Loucy (cell line): ENCODE data around the gene FPGS.
"Not testable (repeated sequence)": the region's sequence is repeated elsewhere in the genome, so short reads cannot be mapped to it uniquely, and the experiment has no call there.

Experiments
- H2AFZ ChIP-seq: fragments of 200-600 bp; sonication (generic); 2 replicates; pipeline ENCODE4 v1.6.0; 2016; ENCODE audit warnings: antibody characterized with exemption, mild to moderate bottlenecking, low read length, moderate library complexity
- H3F3A ChIP-seq: fragments of 200-600 bp; 2 replicates; pipeline ENCODE4 v1.6.0; 2016; ENCODE audit warnings: antibody characterized with exemption, low read depth, mild to moderate bottlenecking
- H3K27me3 ChIP-seq: fragments of 200-600 bp; sonication (generic); 2 replicates; pipeline ENCODE4 v1.6.1; 2014; ENCODE audit warnings: low read length, mild to moderate bottlenecking; ENCODE audit not compliant: insufficient read depth, poor library complexity, severe bottlenecking
- H3K36me3 ChIP-seq: fragments of 200-600 bp; sonication (generic); 2 replicates; pipeline ENCODE4 v1.6.1; 2016; ENCODE audit warnings: low read length; ENCODE audit not compliant: insufficient read depth
- H3K4me1 ChIP-seq: fragments of 200-600 bp; sonication (generic); 2 replicates; pipeline ENCODE4 v1.5.1; 2014; ENCODE audit warnings: low read length, mild to moderate bottlenecking; ENCODE audit not compliant: insufficient read depth, poor library complexity, severe bottlenecking
- H3K4me2 ChIP-seq: fragments of 200-600 bp; sonication (generic); 2 replicates; pipeline ENCODE4 v1.6.0; 2014; ENCODE audit warnings: antibody characterized with exemption, low read length, low read depth, mild to moderate bottlenecking; ENCODE audit not compliant: poor library complexity, severe bottlenecking
- H3K4me3 ChIP-seq: fragments of 200-600 bp; sonication (generic); 2 replicates; pipeline ENCODE4 v1.5.1; 2014; ENCODE audit warnings: low read length, mild to moderate bottlenecking, mixed read lengths; ENCODE audit not compliant: poor library complexity, severe bottlenecking
- H3K79me2 ChIP-seq: fragments of 200-600 bp; sonication (generic); 2 replicates; pipeline ENCODE4 v1.6.1; 2014; ENCODE audit warnings: low read length; ENCODE audit not compliant: insufficient read depth
- H3K9ac ChIP-seq: fragments of 200-600 bp; sonication (generic); 2 replicates; pipeline ENCODE4 v1.6.0; 2014; ENCODE audit warnings: mild to moderate bottlenecking, low read depth, low read length, moderate library complexity; ENCODE audit not compliant: poor library complexity, severe bottlenecking
- H3K9me2 ChIP-seq: fragments of 200-600 bp; sonication (generic); replicated peaks from 2 replicates; pipeline ENCODE4 v1.6.1; 2016; ENCODE audit warnings: low read depth, low read length, mixed read lengths
- H3K9me3 ChIP-seq: fragments of 200-600 bp; sonication (generic); 2 replicates; pipeline ENCODE4 v1.6.1; 2014; ENCODE audit warnings: mild to moderate bottlenecking, antibody characterized with exemption, low read length, low read depth; ENCODE audit not compliant: insufficient read depth
- H4K20me1 ChIP-seq: fragments of 200-600 bp; sonication (generic); 2 replicates; pipeline ENCODE4 v1.6.0; 2014; ENCODE audit warnings: antibody characterized with exemption, low read length, mild to moderate bottlenecking; ENCODE audit not compliant: insufficient read depth, poor library complexity, severe bottlenecking
- EZH2phosphoT487 ChIP-seq: fragments of 200-600 bp; IDR thresholded peaks from 2 replicates; pipeline ENCODE4 v1.6.1; 2018; ENCODE audit warnings: antibody characterized with exemption, mild to moderate bottlenecking, moderate library complexity, borderline replicate concordance
- TF ChIP-seq, protein P1 (sequence below): fragments of 200-600 bp; sonication (generic); conservative IDR thresholded peaks from 2 replicates; pipeline ENCODE4 v1.5.1; 2014; ENCODE audit warnings: mild to moderate bottlenecking, antibody characterized with exemption, low read length

Gene FPGS

DNA sequence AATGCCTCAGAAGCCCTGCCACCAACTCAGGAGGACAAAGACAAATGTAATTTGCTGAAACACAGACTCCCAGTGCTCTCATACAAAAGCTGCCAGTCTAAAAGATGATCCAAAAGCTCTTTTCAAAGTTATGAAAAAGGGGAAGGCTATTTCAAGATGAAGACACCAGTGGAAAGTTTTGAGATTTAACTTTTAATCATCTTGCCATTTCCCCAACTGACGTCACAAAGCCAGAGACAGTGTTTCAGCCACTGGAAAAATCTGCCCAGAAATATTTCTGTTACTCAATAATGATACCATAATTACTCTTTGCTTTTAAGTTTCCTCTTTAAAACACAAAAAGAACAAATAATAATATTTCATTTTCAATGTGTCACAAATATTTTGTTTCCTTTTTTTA, 30.9 kb downstream of the FPGS start:
- Histone ChIP-seq H3K4me1 (peaks cover 11% of the 10 kb centered on the region), H3F3A (no peaks in the 10 kb centered on the region), H3K9ac (no peak overlapping the region), H3K9me2 (no peaks in the 10 kb centered on the region), H3K36me3 (no peaks in the 10 kb centered on the region), H3K4me2 (no peak overlapping the region), H3K4me3 (no peak overlapping the region), H4K20me1 (no peaks in the 10 kb centered on the region), H3K27me3 (no peaks in the 10 kb centered on the region), H3K9me3 (no peaks in the 10 kb centered on the region), H3K79me2 (no peaks in the 10 kb centered on the region), H2AFZ (no peak overlapping the region)
- TF ChIP-seq EZH2phosphoT487, result no peak
- TF ChIP-seq, protein P1, sequence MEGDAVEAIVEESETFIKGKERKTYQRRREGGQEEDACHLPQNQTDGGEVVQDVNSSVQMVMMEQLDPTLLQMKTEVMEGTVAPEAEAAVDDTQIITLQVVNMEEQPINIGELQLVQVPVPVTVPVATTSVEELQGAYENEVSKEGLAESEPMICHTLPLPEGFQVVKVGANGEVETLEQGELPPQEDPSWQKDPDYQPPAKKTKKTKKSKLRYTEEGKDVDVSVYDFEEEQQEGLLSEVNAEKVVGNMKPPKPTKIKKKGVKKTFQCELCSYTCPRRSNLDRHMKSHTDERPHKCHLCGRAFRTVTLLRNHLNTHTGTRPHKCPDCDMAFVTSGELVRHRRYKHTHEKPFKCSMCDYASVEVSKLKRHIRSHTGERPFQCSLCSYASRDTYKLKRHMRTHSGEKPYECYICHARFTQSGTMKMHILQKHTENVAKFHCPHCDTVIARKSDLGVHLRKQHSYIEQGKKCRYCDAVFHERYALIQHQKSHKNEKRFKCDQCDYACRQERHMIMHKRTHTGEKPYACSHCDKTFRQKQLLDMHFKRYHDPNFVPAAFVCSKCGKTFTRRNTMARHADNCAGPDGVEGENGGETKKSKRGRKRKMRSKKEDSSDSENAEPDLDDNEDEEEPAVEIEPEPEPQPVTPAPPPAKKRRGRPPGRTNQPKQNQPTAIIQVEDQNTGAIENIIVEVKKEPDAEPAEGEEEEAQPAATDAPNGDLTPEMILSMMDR, result no peak

DNA sequence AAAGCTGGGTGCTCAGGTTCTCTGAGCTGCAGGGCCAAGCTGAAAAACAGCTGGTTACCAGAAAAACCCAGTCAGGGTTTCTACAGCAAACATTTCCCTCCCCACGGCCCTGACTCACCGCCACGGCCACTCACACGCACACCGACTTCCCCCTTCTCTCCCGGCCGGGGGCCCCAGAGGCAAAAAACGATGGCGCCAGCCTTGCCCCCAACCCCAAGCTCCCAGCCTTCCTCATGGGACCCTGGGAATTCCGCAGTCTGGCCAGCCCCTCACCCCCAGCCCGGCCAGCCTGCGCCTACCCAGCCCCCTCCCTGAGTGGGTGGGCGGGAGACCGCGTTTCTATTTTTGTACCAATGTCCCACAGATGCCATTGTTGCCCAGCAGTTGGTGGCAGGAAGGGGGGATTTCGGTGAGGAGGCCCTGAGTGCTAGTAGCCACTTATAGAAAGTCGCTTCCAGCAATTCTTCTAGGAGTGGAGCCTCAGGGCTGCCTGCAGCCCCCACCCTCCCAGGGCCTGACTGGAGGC, 33.4 kb downstream of the FPGS start:
- H3F3A ChIP-seq, result no peaks in the 10 kb centered on the region
- H3K79me2 ChIP-seq, result no peaks in the 10 kb centered on the region
- H4K20me1 ChIP-seq, result no peaks in the 10 kb centered on the region
- no peak overlapping the region for H2AFZ ChIP-seq
- H3K9me2 ChIP-seq, result no peaks in the 10 kb centered on the region
- TF ChIP-seq EZH2phosphoT487, result no peak
- TF ChIP-seq, protein P1, result no peak
- H3K9ac ChIP-seq, result no peak overlapping the region
- no peak overlapping the region for H3K4me3 ChIP-seq
- H3K27me3 ChIP-seq, result no peaks in the 10 kb centered on the region
- peaks cover 11% of the 10 kb centered on the region for H3K4me1 ChIP-seq
- no peak overlapping the region for H3K4me2 ChIP-seq
- no peaks in the 10 kb centered on the region for H3K36me3 ChIP-seq
- H3K9me3 ChIP-seq, result no peaks in the 10 kb centered on the region

DNA sequence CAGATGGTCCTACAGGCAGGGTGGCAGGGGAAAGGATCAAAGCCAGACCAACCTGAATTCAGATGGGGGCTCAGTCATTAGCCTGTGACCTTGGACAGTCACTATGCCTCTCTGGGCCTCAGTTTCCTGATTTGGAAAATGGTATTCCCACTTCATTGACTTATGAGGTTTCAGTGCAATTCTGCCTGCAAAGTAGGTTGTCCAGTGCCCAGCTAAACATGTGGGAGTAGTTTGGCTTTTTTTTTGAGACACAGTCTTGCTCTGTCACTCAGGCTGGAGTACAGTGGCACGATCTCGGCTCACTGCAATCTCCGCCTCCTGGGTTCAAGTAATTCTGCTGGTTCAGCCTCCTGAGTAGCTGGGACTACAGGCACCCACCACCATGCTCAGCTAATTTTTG, 33.9 kb downstream of the FPGS start:
- peaks cover 11% of the 10 kb centered on the region for H3K4me1 ChIP-seq
- not testable (repeated sequence) for H4K20me1 ChIP-seq, H3K4me3 ChIP-seq, H3K27me3 ChIP-seq, H3K9ac ChIP-seq, H3F3A ChIP-seq, H2AFZ ChIP-seq, H3K36me3 ChIP-seq, H3K9me2 ChIP-seq, H3K79me2 ChIP-seq, H3K9me3 ChIP-seq, H3K4me2 ChIP-seq

DNA sequence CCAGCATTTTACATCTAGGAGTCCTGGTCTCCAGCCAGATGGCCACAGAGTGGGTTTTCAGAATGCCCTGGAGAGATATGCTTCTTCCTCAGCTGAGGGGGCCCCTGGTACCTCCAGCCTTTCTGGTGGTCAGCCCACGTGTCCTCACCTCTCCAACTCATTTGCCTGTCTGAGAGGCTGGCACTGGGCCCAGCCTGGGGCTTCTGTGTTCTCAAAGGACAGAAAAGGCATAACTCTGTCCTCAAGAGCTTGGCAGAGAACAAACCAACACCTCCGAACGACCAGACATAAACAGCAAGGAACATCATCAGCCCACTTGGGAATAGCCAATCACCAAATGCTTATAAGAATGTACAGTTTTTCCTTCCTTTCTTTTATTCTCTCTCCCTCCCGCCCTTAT, 34.7 kb downstream of the FPGS start:
- Histone ChIP-seq H3K9ac (no peak overlapping the region), H3K9me2 (no peaks in the 10 kb centered on the region), H3K9me3 (no peaks in the 10 kb centered on the region), H4K20me1 (no peaks in the 10 kb centered on the region), H3K36me3 (no peaks in the 10 kb centered on the region), H3K4me3 (no peak overlapping the region), H3K4me2 (no peak overlapping the region), H3K4me1 (peaks cover 11% of the 10 kb centered on the region), H3K27me3 (no peaks in the 10 kb centered on the region), H2AFZ (no peak overlapping the region), H3F3A (no peaks in the 10 kb centered on the region), H3K79me2 (no peaks in the 10 kb centered on the region)
- TF ChIP-seq, protein P1, result no peak
- TF ChIP-seq EZH2phosphoT487, result no peak
